SK-N-SH (cell line): ENCODE measurements around the gene ARFRP1. TPM values are rescaled to one million over a fixed set of nuclear protein-coding genes. Genes with fewer than 3 reads are reported as not detected.
"Not testable (repeated sequence)": the region's sequence is repeated elsewhere in the genome, so short reads cannot be mapped to it uniquely, and the experiment has no call there.

Source experiments
- CTCF ChIA-PET: fragments of 300-600, 350-600 bp; formaldehyde crosslinking; extraction: SDS; loops from one replicate; lab custom pipeline; 2021; lab: Yijun Ruan, JAX
- POLR2A ChIA-PET: fragments of 350-600 bp; sonication (Branson Sonifier 250); formaldehyde crosslinking; extraction: SDS; loops from one replicate; lab custom pipeline; 2020; ENCODE audit warnings: antibody characterized with exemption, inconsistent platforms; lab: Yijun Ruan, JAX
- DNase-seq: peaks from one replicate; pipeline ENCODE4 v3.0.0; 2012
- H2AFZ ChIP-seq: fragments of 200-600 bp; sonication (generic); 2 replicates; pipeline ENCODE4 v1.8.1; 2016; ENCODE audit warnings: antibody characterized with exemption, mild to moderate bottlenecking, low read depth
- H3F3A ChIP-seq: fragments of 200-600 bp; sonication (generic); replicated peaks from 2 replicates; pipeline ENCODE3; 2016; ENCODE audit warnings: antibody characterized with exemption, mild to moderate bottlenecking; ENCODE audit not compliant: insufficient read depth
- H3K27ac ChIP-seq, 2 experiments: fragments of 200-500 bp in 1 of 2; fragments of 200-600 bp in 1 of 2; sonication (Bioruptor generic) in 1 of 2; sonication (generic), shearing (Covaris generic) in 1 of 2; 2 replicates each; pipeline versions ENCODE4 v1.5.1 to v1.6.1; 2014 to 2016; ENCODE audit warnings: low read depth in 2 of 2, inconsistent platforms in 1 of 2, low read length in 1 of 2, mild to moderate bottlenecking in 1 of 2, mixed read lengths in 1 of 2
- H3K27me3 ChIP-seq: fragments of 200-600 bp; sonication (generic), shearing (Covaris generic); 2 replicates; pipeline ENCODE4 v1.6.1; 2016; ENCODE audit warnings: mixed run types; ENCODE audit not compliant: insufficient read depth
- H3K36me3 ChIP-seq, 2 experiments: fragments of 200-500 bp in 1 of 2; fragments of 200-600 bp in 1 of 2; sonication (Bioruptor generic) in 1 of 2; sonication (generic) in 1 of 2; replicated peaks in 1 of 2; 2 replicates each; pipeline versions ENCODE3 to v1.5.1; 2014 to 2016; ENCODE audit warnings: low read length in 1 of 2, mild to moderate bottlenecking in 1 of 2; ENCODE audit not compliant: insufficient read depth in 2 of 2, control insufficient read depth in 1 of 2
- H3K4me1 ChIP-seq, 2 experiments: fragments of 200-500 bp in 1 of 2; fragments of 200-600 bp in 1 of 2; sonication (Bioruptor generic) in 1 of 2; sonication (generic), shearing (Covaris generic) in 1 of 2; 2 replicates each; pipeline versions ENCODE4 v1.5.1 to v1.6.1; 2014 to 2016; ENCODE audit warnings: low read depth in 1 of 2, low read length in 1 of 2, mixed run types in 1 of 2; ENCODE audit not compliant: insufficient read depth in 2 of 2, control insufficient read depth in 1 of 2
- H3K4me2 ChIP-seq: fragments of 200-600 bp; sonication (generic), shearing (Covaris generic); 2 replicates; pipeline ENCODE4 v1.6.1; 2017; ENCODE audit warnings: mixed run types
- H3K4me3 ChIP-seq, 2 experiments: fragments of 200-500 bp in 1 of 2; fragments of 200-600 bp in 1 of 2; sonication (Bioruptor generic) in 1 of 2; sonication (generic), shearing (Covaris generic) in 1 of 2; 2 replicates each; pipeline versions ENCODE4 v1.5.1 to v1.8.1; 2014 to 2016; ENCODE audit warnings: low read depth in 2 of 2, inconsistent platforms in 1 of 2, low read length in 1 of 2, mild to moderate bottlenecking in 1 of 2, mixed read lengths in 1 of 2, moderate library complexity in 1 of 2
- H3K79me2 ChIP-seq: fragments of 200-600 bp; sonication (generic); 2 replicates; pipeline ENCODE4 v1.8.1; 2017; ENCODE audit warnings: mild to moderate bottlenecking; ENCODE audit not compliant: insufficient read depth
- H3K9ac ChIP-seq: fragments of 200-600 bp; sonication (generic); 2 replicates; pipeline ENCODE4 v1.6.1; 2017; ENCODE audit warnings: mixed run types
- H3K9me2 ChIP-seq: fragments of 200-600 bp; sonication (generic); 2 replicates; pipeline ENCODE4 v1.6.1; 2017; ENCODE audit warnings: mixed run types
- H3K9me3 ChIP-seq: fragments of 200-600 bp; sonication (generic); 2 replicates; pipeline ENCODE4 v1.6.1; 2017; ENCODE audit warnings: mixed run types, mild to moderate bottlenecking, moderate library complexity
- H4K20me1 ChIP-seq: fragments of 200-600 bp; sonication (generic); 2 replicates; pipeline ENCODE4 v1.6.1; 2017; ENCODE audit warnings: mild to moderate bottlenecking, mixed run types; ENCODE audit not compliant: insufficient read depth
- CHD2 ChIP-seq: fragments of 150-350 bp; IDR thresholded peaks from 2 replicates; pipeline ENCODE4 v1.6.1; 2018; ENCODE audit warnings: low read length; ENCODE audit not compliant: partially characterized antibody
- CTCF ChIP-seq: fragments of 200-600 bp; sonication (generic); IDR thresholded peaks from 2 replicates; pipeline ENCODE4 v1.6.1; 2017; ENCODE audit warnings: antibody characterized with exemption, mild to moderate bottlenecking, moderate library complexity
- ELF1 ChIP-seq: IDR thresholded peaks from 2 replicates; pipeline ENCODE4 v1.4.0; 2012
- POLR2AphosphoS5 ChIP-seq: IDR thresholded peaks from 2 replicates; pipeline ENCODE4 v1.6.1; 2012; ENCODE audit warnings: low read depth, low read length
- RAD21 ChIP-seq: IDR thresholded peaks from 2 replicates; pipeline ENCODE4 v1.6.1; 2012; ENCODE audit warnings: mild to moderate bottlenecking, low read length
- ZBTB33 ChIP-seq: IDR thresholded peaks from 2 replicates; pipeline ENCODE4 v1.4.0; 2012; ENCODE audit warnings: low read depth, borderline replicate concordance
- WGBS: methylation state at CpG from one replicate; pipeline ENCODE4 v1.1.6; 2017; ENCODE audit warnings: low lambda C conversion rate; 5-methylcytosine and 5-hydroxymethylcytosine counted together
- polyA plus RNA-seq, 3 experiments: library from polyadenylated mRNA; depleted of rRNA; stranded (reverse); fragments of >200 nt; gene quantifications; 2 replicates each; pipeline ENCODE4 v1.2.3, GENCODE V29; 2012

The ARFRP1 gene
- polyA plus RNA-seq, 1 of the 3 experiments (the other 2 are of a cell fraction), result 72.8 TPM

DNA sequence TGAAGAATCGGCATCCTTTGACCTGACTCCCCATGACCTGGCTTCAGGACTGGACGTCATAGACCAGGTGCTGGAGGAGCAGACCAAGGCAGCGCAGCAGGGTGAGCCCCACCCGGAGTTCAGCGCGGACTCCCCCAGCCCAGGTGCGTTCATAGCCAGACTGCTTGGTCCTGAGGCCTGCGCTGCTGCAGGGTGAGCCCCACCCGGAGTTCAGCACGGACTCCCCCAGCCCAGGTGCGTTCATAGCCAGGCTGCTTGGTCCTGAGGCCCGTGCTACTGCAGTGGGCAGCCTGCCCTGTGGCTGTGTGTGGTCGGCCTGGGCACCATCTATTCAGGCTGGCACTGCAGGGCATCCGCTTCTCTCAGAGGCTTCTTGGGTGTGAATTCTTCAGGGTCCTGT lies 33.8 kb downstream of the ARFRP1 start:
- Histone ChIP-seq H4K20me1 (no peaks in the 10 kb centered on the region), H3K36me3 (peaks cover 0 to 14% of the 10 kb centered on the region in 2 experiments), H3K4me2 (no peak overlapping the region), H3K4me1 (no peaks in the 10 kb centered on the region), H2AFZ (no peak overlapping the region), H3K9me2 (no peaks in the 10 kb centered on the region), H3K27ac (no peak overlapping the region), H3K27me3 (no peaks in the 10 kb centered on the region), H3K79me2 (no peaks in the 10 kb centered on the region), H3K9me3 (no peaks in the 10 kb centered on the region), H3K4me3 (no peak overlapping the region), H3F3A (no peaks in the 10 kb centered on the region), H3K9ac (no peak overlapping the region)
- DNase-seq, result no peak
- ChIA-PET CTCF (no interaction called here), POLR2A (interaction anchor here (0.8 kb wide), 1 partner anchor 14 kb away, joined by 3 read pairs; no protein-coding TSS in a partner anchor)
- 97% methylated on average over 8 of the region's 14 CpGs for WGBS
- TF ChIP-seq CTCF, result no peak

DNA sequence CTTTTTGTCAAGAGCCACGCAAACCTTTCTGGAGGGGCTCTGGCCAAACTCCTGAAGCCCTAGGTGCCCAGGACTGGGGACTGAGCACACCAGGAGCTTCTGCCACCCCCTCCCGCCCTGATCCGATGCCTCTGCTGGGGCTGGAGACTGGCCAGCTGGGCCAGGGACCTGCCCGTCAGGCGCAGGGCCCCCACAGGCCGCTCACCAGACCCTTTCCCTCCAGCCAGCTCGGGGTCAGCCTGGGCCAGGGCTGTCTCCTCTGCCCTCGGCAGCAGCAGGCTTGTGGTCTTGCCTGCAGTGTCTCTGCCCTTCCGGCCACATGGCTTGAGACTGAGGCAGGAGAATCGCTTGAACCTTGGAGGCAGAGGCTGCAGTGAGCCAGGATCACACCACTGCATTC lies 35.1 kb downstream of the ARFRP1 start:
- Histone ChIP-seq H3K4me2 (no peak overlapping the region), H3F3A (no peaks in the 10 kb centered on the region), H3K79me2 (no peaks in the 10 kb centered on the region), H3K4me3 (no peak overlapping the region), H3K36me3 (peaks cover 0 to 16% of the 10 kb centered on the region in 2 experiments), H3K4me1 (no peaks in the 10 kb centered on the region), H3K9me3 (no peaks in the 10 kb centered on the region), H3K27me3 (no peaks in the 10 kb centered on the region), H4K20me1 (no peaks in the 10 kb centered on the region), H3K9me2 (no peaks in the 10 kb centered on the region), H3K27ac (no peak overlapping the region), H3K9ac (no peak overlapping the region), H2AFZ (no peak overlapping the region)
- DNase-seq, result no peak
- 98% methylated on average over 6 of the region's 10 CpGs for WGBS
- ChIA-PET CTCF (interaction anchor here (0.6 kb wide), 1 partner anchor 672 kb away, joined by 3 read pairs; no protein-coding TSS in a partner anchor), POLR2A (no interaction called here)
- TF ChIP-seq RAD21 (no peak), POLR2AphosphoS5 (no peak), ZBTB33 (no peak), ELF1 (no peak), CHD2 (no peak)

- H4K20me1 ChIP-seq, H2AFZ ChIP-seq, H3K4me2 ChIP-seq, H3K27me3 ChIP-seq, H3K79me2 ChIP-seq, H3K4me1 ChIP-seq, DNase-seq, H3K9ac ChIP-seq, CTCF ChIA-PET, H3F3A ChIP-seq, H3K27ac ChIP-seq, H3K4me3 ChIP-seq, H3K9me2 ChIP-seq, H3K9me3 ChIP-seq: not testable (repeated sequence)
- H3K36me3 ChIP-seq, result peaks cover 0 to 24% of the 10 kb centered on the region in 2 experiments
- 97% methylated on average over 12 of the region's 12 CpGs for WGBS
- POLR2A ChIA-PET, result interaction anchor here (0.6 kb wide), 1 partner anchor 441 kb away, joined by 3 read pairs; no protein-coding TSS in a partner anchor
Measured at GRCh38 chr20:63671695-63672094, 36.1 kb downstream of the ARFRP1 start.
